Fibroblast of villous mesenchyme (primary cell): ENCODE results near the gene OR10C1. TPM values are rescaled to one million over a fixed set of nuclear protein-coding genes. Genes with fewer than 3 reads are reported as not detected.

ENCODE experiments used
- DNase-seq: peaks from one replicate; pipeline ENCODE4 v3.0.0-alpha.2; 2010; ENCODE audit warnings: low read depth
- H3K4me3 ChIP-seq: 2 replicates; pipeline ENCODE4 v1.5.1; 2011; ENCODE audit warnings: low read depth, mild to moderate bottlenecking, low read length
- CTCF ChIP-seq: IDR thresholded peaks from 2 replicates; pipeline ENCODE4 v1.5.1; 2012; ENCODE audit warnings: low read depth, mild to moderate bottlenecking, low read length; ENCODE audit not compliant: insufficient read depth
- total RNA-seq: library from RNA; depleted of rRNA; stranded (reverse); fragments of >200 nt; gene quantifications from 2 replicates; pipeline ENCODE4 v1.2.3, GENCODE V29; 2012

OR10C1 gene
- total RNA-seq, 1 donor: not detected

- no peak for DNase-seq
- H3K4me3 ChIP-seq: no peak within 1 kb of the TSS
- TF ChIP-seq CTCF: no peak
Observed at GRCh38 chr6:29456971-29457370, 17.9 kb downstream of the OR10C1 start, which contains the start of the genes OR11A1 and OR2H1. TSS of gene OR11A1 (minus strand) at chr6:29457071. CDS start at chr6:29427641, 29,430 bp downstream. TSS of gene OR2H1 (plus strand) at chr6:29457155. CDS start at chr6:29461770, 4,615 bp downstream.

GRCh38 chr6:29461021-29461814, 22.1 kb downstream of the OR10C1 start:
- TF ChIP-seq CTCF: no peak
- no peak for DNase-seq
- no peak overlapping the region for H3K4me3 ChIP-seq

GRCh38 chr6:29462022-29462421, 22.9 kb downstream of the OR10C1 start:
- TF ChIP-seq CTCF: no peak
- H3K4me3 ChIP-seq: no peak overlapping the region
- DNase-seq: no peak

- DNase-seq: no peak
- no peak for TF ChIP-seq CTCF
- H3K4me3 ChIP-seq: no peak overlapping the region
Observed at GRCh38 chr6:29465279-29465678, 26.2 kb downstream of the OR10C1 start.

- TF ChIP-seq CTCF: no peak
- DNase-seq: no peak
- H3K4me3 ChIP-seq: no peak overlapping the region
Observed at GRCh38 chr6:29465801-29466200, 26.7 kb downstream of the OR10C1 start.

- no peak overlapping the region for H3K4me3 ChIP-seq
- no peak for TF ChIP-seq CTCF
- no peak for DNase-seq
Observed at GRCh38 chr6:29466241-29466640, 27.1 kb downstream of the OR10C1 start.

GRCh38 chr6:29474996-29475395, 35.9 kb downstream of the OR10C1 start:
- no peak overlapping the region for H3K4me3 ChIP-seq
- DNase-seq: no peak
- TF ChIP-seq CTCF: no peak
